H9 (cell line): ENCODE measurements around the gene NRG3. TPM values are rescaled to one million over a fixed set of nuclear protein-coding genes. Genes with fewer than 3 reads are reported as not detected.

Experiments used
- DNase-seq: peaks from one replicate; pipeline ENCODE4 v3.0.0-alpha.2; 2017
- H2AFZ ChIP-seq: one replicate; pipeline ENCODE4 v1.6.1; 2013; ENCODE audit warnings: mild to moderate bottlenecking, low read length, control low read depth, moderate library complexity
- H2AK5ac ChIP-seq: 2 replicates; pipeline ENCODE4 v1.6.1; 2013; ENCODE audit warnings: low read length, control low read depth, mixed read lengths; ENCODE audit not compliant: insufficient read length
- H2BK120ac ChIP-seq: one replicate; pipeline ENCODE4 v1.6.1; 2013; ENCODE audit warnings: low read depth, mild to moderate bottlenecking, low read length, control low read depth, inconsistent platforms; ENCODE audit not compliant: poor library complexity, severe bottlenecking
- H2BK12ac ChIP-seq: 2 replicates; pipeline ENCODE4 v1.6.1; 2013; ENCODE audit warnings: low read length, control low read depth, mixed read lengths, low read depth; ENCODE audit not compliant: insufficient read length
- H2BK15ac ChIP-seq: 2 replicates; pipeline ENCODE4 v1.6.1; 2013; ENCODE audit warnings: low read depth, low read length, control low read depth
- H2BK20ac ChIP-seq: one replicate; pipeline ENCODE4 v1.6.1; 2013; ENCODE audit warnings: low read depth, mild to moderate bottlenecking, low read length, control low read depth, inconsistent platforms; ENCODE audit not compliant: poor library complexity, severe bottlenecking
- H2BK5ac ChIP-seq: 2 replicates; pipeline ENCODE4 v1.6.1; 2013; ENCODE audit warnings: low read length, control low read depth, mixed read lengths; ENCODE audit not compliant: insufficient read length
- H3K14ac ChIP-seq: 2 replicates; pipeline ENCODE4 v1.6.1; 2013; ENCODE audit warnings: low read length, control low read depth; ENCODE audit not compliant: insufficient read depth
- H3K18ac ChIP-seq: 2 replicates; pipeline ENCODE4 v1.6.1; 2013; ENCODE audit warnings: low read depth, mild to moderate bottlenecking, mixed read lengths, low read length, control low read depth; ENCODE audit not compliant: insufficient read length
- H3K23ac ChIP-seq: 2 replicates; pipeline ENCODE4 v1.6.1; 2013; ENCODE audit warnings: low read length, control low read depth, mixed read lengths, low read depth; ENCODE audit not compliant: insufficient read length
- H3K23me2 ChIP-seq: 2 replicates; pipeline ENCODE4 v1.6.1; 2013; ENCODE audit warnings: low read depth, mild to moderate bottlenecking, mixed read lengths, low read length, control low read depth; ENCODE audit not compliant: insufficient read length, poor library complexity, severe bottlenecking
- H3K27ac ChIP-seq: 2 replicates; pipeline ENCODE4 v1.5.1; 2013; ENCODE audit warnings: low read length, control low read depth, mixed read lengths, low read depth; ENCODE audit not compliant: insufficient read length
- H3K27me3 ChIP-seq: 2 replicates; pipeline ENCODE4 v1.6.1; 2013; ENCODE audit warnings: low read length, control low read depth, inconsistent platforms; ENCODE audit not compliant: insufficient read depth
- H3K4ac ChIP-seq: 2 replicates; pipeline ENCODE4 v1.6.1; 2013; ENCODE audit warnings: low read depth, mild to moderate bottlenecking, control low read depth, inconsistent platforms, low read length, moderate library complexity
- H3K4me1 ChIP-seq: 2 replicates; pipeline ENCODE4 v1.6.1; 2013; ENCODE audit warnings: low read length, control low read depth, inconsistent platforms; ENCODE audit not compliant: insufficient read depth
- H3K4me2 ChIP-seq: 2 replicates; pipeline ENCODE4 v1.6.1; 2013; ENCODE audit warnings: low read length, control low read depth, mixed read lengths; ENCODE audit not compliant: insufficient read length, insufficient read depth
- H3K56ac ChIP-seq: 2 replicates; pipeline ENCODE4 v1.6.1; 2013; ENCODE audit warnings: low read depth, mild to moderate bottlenecking, mixed read lengths, low read length, control low read depth; ENCODE audit not compliant: insufficient read length
- H3K79me1 ChIP-seq: 2 replicates; pipeline ENCODE4 v1.6.1; 2013; ENCODE audit warnings: low read depth, mild to moderate bottlenecking, moderate library complexity, low read length, control low read depth, inconsistent platforms; ENCODE audit not compliant: insufficient read depth, poor library complexity, severe bottlenecking
- H3K79me2 ChIP-seq: 2 replicates; pipeline ENCODE4 v1.6.1; 2013; ENCODE audit warnings: low read length, control low read depth, inconsistent platforms; ENCODE audit not compliant: insufficient read depth
- H3K9ac ChIP-seq: 2 replicates; pipeline ENCODE4 v1.6.1; 2013; ENCODE audit warnings: low read length, control low read depth, mixed read lengths; ENCODE audit not compliant: insufficient read length; ENCODE audit errors: extremely low read depth
- H3K9me3 ChIP-seq: one replicate; pipeline ENCODE4 v1.6.1; 2013; ENCODE audit warnings: low read depth, low read length, inconsistent platforms; ENCODE audit not compliant: control insufficient read depth
- H3T11ph ChIP-seq: one replicate; pipeline ENCODE4 v1.6.1; 2013; ENCODE audit warnings: mild to moderate bottlenecking, low read length, control low read depth, inconsistent platforms
- H4K20me1 ChIP-seq: one replicate; pipeline ENCODE4 v1.6.1; 2013; ENCODE audit not compliant: control insufficient read depth, insufficient read length, insufficient read depth
- H4K5ac ChIP-seq: 2 replicates; pipeline ENCODE4 v1.6.1; 2013; ENCODE audit warnings: low read depth, mild to moderate bottlenecking, mixed read lengths, low read length, control low read depth; ENCODE audit not compliant: insufficient read length
- H4K8ac ChIP-seq: replicated peaks from 2 replicates; pipeline ENCODE4 v1.6.1; 2013; ENCODE audit warnings: low read length, control low read depth, mixed read lengths, low read depth; ENCODE audit not compliant: insufficient read length
- H4K91ac ChIP-seq: 2 replicates; pipeline ENCODE4 v1.6.1; 2013; ENCODE audit warnings: low read depth, mild to moderate bottlenecking, moderate library complexity, mixed read lengths, low read length, control low read depth; ENCODE audit not compliant: insufficient read length
- H3K27ac Mint-ChIP-seq, 3 experiments: 2 replicates in 2 of 3; 3 replicates in 1 of 3; pipeline ENCODE4 v1.8.0; 2020 to 2021; ENCODE audit warnings: mixed read lengths in 3 of 3, mild to moderate bottlenecking in 1 of 3, moderate library complexity in 1 of 3
- H3K27me3 Mint-ChIP-seq: 2 replicates; pipeline ENCODE4 v1.8.0; 2021; ENCODE audit warnings: low read depth, mild to moderate bottlenecking, moderate library complexity, mixed read lengths
- H3K36me3 Mint-ChIP-seq, 3 experiments: 2 replicates in 2 of 3; 3 replicates in 1 of 3; pipeline ENCODE4 v1.8.0; 2020 to 2021; ENCODE audit warnings: low read depth in 3 of 3, mixed read lengths in 3 of 3; ENCODE audit not compliant: insufficient read depth in 1 of 3
- H3K4me1 Mint-ChIP-seq, 2 experiments: 2 replicates each; pipeline ENCODE4 v1.8.0; 2020; ENCODE audit warnings: mixed read lengths in 2 of 2
- H3K4me3 Mint-ChIP-seq, 2 experiments: 2 replicates in 1 of 2; 3 replicates in 1 of 2; pipeline ENCODE4 v1.8.0; 2020 to 2021; ENCODE audit warnings: mild to moderate bottlenecking in 2 of 2, mixed read lengths in 2 of 2, moderate library complexity in 1 of 2
- H3K9me3 Mint-ChIP-seq, 2 experiments: 2 replicates in 1 of 2; 3 replicates in 1 of 2; pipeline ENCODE4 v1.8.0; 2020; ENCODE audit warnings: mild to moderate bottlenecking in 2 of 2, mixed read lengths in 2 of 2, moderate library complexity in 1 of 2
- WGBS: extraction: QIAGEN DNeasy Blood & Tissue Kit; methylation state at CpG from one replicate; pipeline ENCODE4 v1.1.7; 2013; ENCODE audit warnings: missing lambda C conversion rate, low lambda C conversion rate, mixed read lengths; ENCODE audit not compliant: insufficient read length; ENCODE audit errors: extremely low coverage; 5-methylcytosine and 5-hydroxymethylcytosine counted together
- total RNA-seq: library from RNA; stranded (reverse); gene quantifications from 2 replicates; pipeline ENCODE4 v1.2.1, GENCODE V29; 2021
- TF ChIP-seq, protein P1 (sequence below): fragments of 200-600 bp; sonication (generic); conservative IDR thresholded peaks from 3 replicates; pipeline ENCODE4 v1.8.0; 2021; ENCODE audit warnings: antibody characterized with exemption, mild to moderate bottlenecking

The NRG3 gene
- total RNA-seq, 1 experiment from 2014 or later: 1.6 TPM

DNA sequence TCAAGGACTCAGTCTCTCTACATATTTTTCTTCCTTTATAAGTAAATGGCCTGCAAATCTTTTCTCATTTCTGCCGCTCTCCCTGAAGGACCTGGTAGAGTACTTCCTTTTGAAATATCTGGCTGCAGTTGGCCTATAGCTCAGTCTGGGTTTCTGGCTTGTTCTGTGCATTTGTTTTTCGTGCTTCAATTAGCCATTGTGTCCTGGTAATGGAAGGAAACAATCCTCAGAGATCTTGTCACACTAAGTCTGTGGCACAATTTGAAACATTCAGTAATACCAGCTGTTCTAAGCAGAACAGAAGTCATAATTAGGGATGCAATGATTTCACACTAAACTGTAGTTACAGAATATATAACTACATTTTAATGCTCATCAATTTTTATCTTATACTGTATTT lies 545.0 kb downstream of the NRG3 start:
- H3K79me2 ChIP-seq: no peaks in the 10 kb centered on the region
- no peak overlapping the region for H4K91ac ChIP-seq
- no peak overlapping the region for H3K23ac ChIP-seq
- H3K27me3 ChIP-seq: no peaks in the 10 kb centered on the region
- H2BK5ac ChIP-seq: no peak overlapping the region
- no peak overlapping the region for H3K18ac ChIP-seq
- H3K23me2 ChIP-seq: no peaks in the 10 kb centered on the region
- Mint-ChIP-seq H3K36me3 (no peaks in the 10 kb centered on the region), H3K27ac (no peak overlapping the region), H3K27me3 (no peaks in the 10 kb centered on the region), H3K4me1 (peaks cover 4 to 6% of the 10 kb centered on the region in 2 experiments), H3K9me3 (peaks cover 0 to 4% of the 10 kb centered on the region in 2 experiments; a peak in 2 of 5 replicates), H3K4me3 (no peak overlapping the region)
- no peak overlapping the region for H3K9ac ChIP-seq
- no peak overlapping the region for H2AFZ ChIP-seq
- no peaks in the 10 kb centered on the region for H3K9me3 ChIP-seq
- no peak overlapping the region for H3K4ac ChIP-seq
- no peaks in the 10 kb centered on the region for H4K20me1 ChIP-seq
- no peak overlapping the region for H2BK20ac ChIP-seq
- H3K56ac ChIP-seq: no peak overlapping the region
- no peak overlapping the region for H3T11ph ChIP-seq
- H4K8ac ChIP-seq: no peak overlapping the region
- no peak overlapping the region for H3K14ac ChIP-seq
- H3K27ac ChIP-seq: no peak overlapping the region
- H3K4me2 ChIP-seq: no peak overlapping the region
- H2AK5ac ChIP-seq: no peak overlapping the region
- no peak overlapping the region for H4K5ac ChIP-seq
- H3K4me1 ChIP-seq: no peaks in the 10 kb centered on the region
- H3K79me1 ChIP-seq: no peaks in the 10 kb centered on the region
- no CpG with 5 or more reads among the region's 2 CpGs for WGBS
- no peak overlapping the region for H2BK120ac ChIP-seq
- H2BK15ac ChIP-seq: no peak overlapping the region
- no peak for DNase-seq
- no peak overlapping the region for H2BK12ac ChIP-seq
- TF ChIP-seq, protein P1, sequence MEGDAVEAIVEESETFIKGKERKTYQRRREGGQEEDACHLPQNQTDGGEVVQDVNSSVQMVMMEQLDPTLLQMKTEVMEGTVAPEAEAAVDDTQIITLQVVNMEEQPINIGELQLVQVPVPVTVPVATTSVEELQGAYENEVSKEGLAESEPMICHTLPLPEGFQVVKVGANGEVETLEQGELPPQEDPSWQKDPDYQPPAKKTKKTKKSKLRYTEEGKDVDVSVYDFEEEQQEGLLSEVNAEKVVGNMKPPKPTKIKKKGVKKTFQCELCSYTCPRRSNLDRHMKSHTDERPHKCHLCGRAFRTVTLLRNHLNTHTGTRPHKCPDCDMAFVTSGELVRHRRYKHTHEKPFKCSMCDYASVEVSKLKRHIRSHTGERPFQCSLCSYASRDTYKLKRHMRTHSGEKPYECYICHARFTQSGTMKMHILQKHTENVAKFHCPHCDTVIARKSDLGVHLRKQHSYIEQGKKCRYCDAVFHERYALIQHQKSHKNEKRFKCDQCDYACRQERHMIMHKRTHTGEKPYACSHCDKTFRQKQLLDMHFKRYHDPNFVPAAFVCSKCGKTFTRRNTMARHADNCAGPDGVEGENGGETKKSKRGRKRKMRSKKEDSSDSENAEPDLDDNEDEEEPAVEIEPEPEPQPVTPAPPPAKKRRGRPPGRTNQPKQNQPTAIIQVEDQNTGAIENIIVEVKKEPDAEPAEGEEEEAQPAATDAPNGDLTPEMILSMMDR: no peak
